K562 (cell line): ENCODE data around the gene CLDN5. TPM values are rescaled to one million over a fixed set of nuclear protein-coding genes. Genes with fewer than 3 reads are reported as not detected.
A peak's percentile ranks its signal among the peaks of the same experiment; 100 is the strongest.

Experiments used
- ATAC-seq: fragments of 200-7000 bp; cut with Tn5 transposase; 3 replicates; pipeline ENCODE4 v1.9.1; 2020; ENCODE audit warnings: moderate library complexity
- BruUV-seq: library from RNA; stranded (reverse); fragments of 400-500 nt; replicated peaks from 2 replicates; lab custom pipeline; 2021; lab: Mats Ljungman, UMichigan
- CTCF ChIA-PET: fragments of 300-600 bp; formaldehyde crosslinking; extraction: SDS; loops from one replicate; lab custom pipeline; 2021; ENCODE audit warnings: low intra/inter-chr PET ratio; lab: Yijun Ruan, JAX
- POLR2A ChIA-PET: fragments of 300-600, 350-650 bp; sonication (Branson Sonifier 250); formaldehyde crosslinking; extraction: SDS; loops from one replicate; lab custom pipeline; 2021; ENCODE audit warnings: antibody characterized with exemption, inconsistent platforms; lab: Yijun Ruan, JAX
- DNase-seq, 4 experiments: peaks; one replicate each; pipeline versions ENCODE4 v3.0.0 to v3.0.0-alpha.2; 2011 to 2018; ENCODE audit warnings: low spot score in 3 of 4, mixed read lengths in 3 of 4; ENCODE audit errors: extremely low read depth in 1 of 4
- FAIRE-seq: peaks from 2 replicates; lab custom pipeline; 2011; peaks lifted over from hg19 to GRCh38; lab: Jason Lieb, UNC
- H2AFZ ChIP-seq: 2 replicates; pipeline ENCODE4 v1.6.0; 2011; ENCODE audit warnings: low read depth, low read length, control low read depth, inconsistent platforms
- H3K27ac ChIP-seq: fragments of 200-600 bp; 3 replicates; pipeline ENCODE4 v1.8.0; 2011; ENCODE audit warnings: low read depth, mild to moderate bottlenecking, control low read depth, inconsistent platforms, low read length, moderate library complexity, mixed read lengths; ENCODE audit errors: extremely low read depth
- H3K27me3 ChIP-seq, 2 experiments: fragments of 300-600 bp in 1 of 2; 2 replicates in 1 of 2; 3 replicates in 1 of 2; pipeline versions ENCODE4 v1.6.0 to v1.8.0; 2011; ENCODE audit warnings: inconsistent platforms in 2 of 2, low read length in 2 of 2, mild to moderate bottlenecking in 1 of 2, mixed read lengths in 1 of 2, moderate library complexity in 1 of 2; ENCODE audit not compliant: control insufficient read depth in 2 of 2, insufficient read depth in 2 of 2
- H3K36me3 ChIP-seq: fragments of 300-600 bp; 3 replicates; pipeline ENCODE4 v1.8.0; 2011; ENCODE audit warnings: mild to moderate bottlenecking, low read length, inconsistent platforms; ENCODE audit not compliant: control insufficient read depth, insufficient read depth
- H3K4me1 ChIP-seq, 2 experiments: fragments of 200-600 bp in 1 of 2; replicated peaks in 1 of 2; 2 replicates in 1 of 2; 3 replicates in 1 of 2; pipeline versions ENCODE4 v1.5.1 to v1.8.0; 2011; ENCODE audit warnings: inconsistent platforms in 2 of 2, low read length in 2 of 2, mild to moderate bottlenecking in 1 of 2, mixed read lengths in 1 of 2, moderate library complexity in 1 of 2; ENCODE audit not compliant: control insufficient read depth in 2 of 2, insufficient read depth in 2 of 2
- H3K4me2 ChIP-seq: 2 replicates; pipeline ENCODE4 v1.6.1; 2011; ENCODE audit warnings: low read length, control low read depth, inconsistent platforms, mixed read lengths; ENCODE audit not compliant: insufficient read depth
- H3K4me3 ChIP-seq: fragments of 200-600 bp; sonication (generic), shearing (Covaris generic); 2 replicates; pipeline ENCODE4 v1.5.1; 2016; ENCODE audit warnings: control low read depth, inconsistent platforms
- H3K79me2 ChIP-seq: fragments of 200-600 bp; 3 replicates; pipeline ENCODE4 v1.8.0; 2011; ENCODE audit warnings: low read length, inconsistent platforms; ENCODE audit not compliant: control insufficient read depth, insufficient read depth
- H3K9ac ChIP-seq, 2 experiments: 2 replicates each; pipeline versions ENCODE4 v1.6.0 to v1.6.1; 2011; ENCODE audit warnings: low read depth in 2 of 2, low read length in 2 of 2, control low read depth in 1 of 2, inconsistent platforms in 1 of 2, mild to moderate bottlenecking in 1 of 2, mixed read lengths in 1 of 2; ENCODE audit not compliant: insufficient read depth in 1 of 2
- H3K9me1 ChIP-seq: one replicate; pipeline ENCODE4 v1.6.0; 2011; ENCODE audit warnings: inconsistent platforms, mild to moderate bottlenecking, low read length, moderate library complexity; ENCODE audit not compliant: control insufficient read depth, insufficient read depth
- H3K9me3 ChIP-seq: replicated peaks from 2 replicates; pipeline ENCODE4 v1.5.1; 2011; ENCODE audit warnings: low read depth, low read length, inconsistent platforms; ENCODE audit not compliant: control insufficient read depth, insufficient read depth
- H4K20me1 ChIP-seq: replicated peaks from 2 replicates; pipeline ENCODE4 v1.6.1; 2011; ENCODE audit warnings: low read length, inconsistent platforms, mixed read lengths; ENCODE audit not compliant: control insufficient read depth, insufficient read depth
- CBX1 ChIP-seq: sonication (generic); IDR thresholded peaks from 2 replicates; pipeline ENCODE4 v1.6.1; 2016; ENCODE audit warnings: antibody characterized with exemption, low read depth, mild to moderate bottlenecking
- ESRRA ChIP-seq: fragments of 450-650 bp; IDR thresholded peaks from 2 replicates; pipeline ENCODE4 v1.6.1; 2014; ENCODE audit warnings: low read depth, mild to moderate bottlenecking, moderate library complexity, borderline replicate concordance
- FOXA3 ChIP-seq, 2 experiments: fragments of 450-650 bp in 1 of 2; sonication (generic) in 1 of 2; formaldehyde crosslinking; IDR thresholded peaks in 1 of 2; conservative IDR thresholded peaks in 1 of 2; 2 replicates each; pipeline versions ENCODE4 v1.4.0 to v1.8.0; 2020 to 2022; ENCODE audit warnings: mild to moderate bottlenecking in 2 of 2, missing genetic modification reagents in 1 of 2
- HIVEP1 ChIP-seq: fragments of 250-450 bp; sonication (Bioruptor Pico); IDR thresholded peaks from 2 replicates; pipeline ENCODE4 v1.4.0; 2020; ENCODE audit warnings: mild to moderate bottlenecking
- ILK ChIP-seq: fragments of 450-650 bp; IDR thresholded peaks from 2 replicates; pipeline ENCODE4 v1.6.1; 2016; ENCODE audit warnings: missing genetic modification characterization, low read depth, mild to moderate bottlenecking, missing compliant biosample characterization, moderate library complexity, borderline replicate concordance
- NR3C1 ChIP-seq: sonication (generic); formaldehyde crosslinking; IDR thresholded peaks from 2 replicates; pipeline ENCODE4 v1.8.1; 2022; ENCODE audit warnings: missing genetic modification reagents
- OTX1 ChIP-seq: fragments of 450-650 bp; formaldehyde crosslinking; IDR thresholded peaks from 2 replicates; pipeline ENCODE4 v1.4.0; 2022; ENCODE audit warnings: mild to moderate bottlenecking
- POLR2AphosphoS5 ChIP-seq: IDR thresholded peaks from 2 replicates; pipeline ENCODE4 v1.6.1; 2011; ENCODE audit warnings: mild to moderate bottlenecking, low read depth, low read length, moderate library complexity; ENCODE audit not compliant: control insufficient read depth, insufficient read depth
- ZNF398 ChIP-seq: fragments of 250-450 bp; sonication (Bioruptor Pico); IDR thresholded peaks from 2 replicates; pipeline ENCODE4 v1.8.0; 2021; ENCODE audit warnings: moderate library complexity, mild to moderate bottlenecking, inconsistent platforms
- ZNF583 ChIP-seq: fragments of 250-450 bp; sonication (Bioruptor Pico); IDR thresholded peaks from 2 replicates; pipeline ENCODE4 v1.4.0; 2020
- WGBS: fragments of 100-300 bp; shearing (Covaris generic); methylation state at CpG from one replicate; pipeline ENCODE4 v1.1.6; 2016; ENCODE audit warnings: low coverage, mixed read lengths; ENCODE audit not compliant: insufficient coverage; ENCODE audit errors: missing lambda C conversion rate; 5-methylcytosine and 5-hydroxymethylcytosine counted together
- in situ Hi-C: fragments of 300-500 bp; cut with MboI; formaldehyde crosslinking; loops from 4 replicates; pipeline ENCODE4 v1.15.0; 2018; ENCODE audit warnings: inconsistent platforms, mixed read lengths
- intact Hi-C: fragments of 100-400 bp; cut with micrococcal nuclease; formaldehyde crosslinking; loops from 2 replicates; pipeline ENCODE4 v1.14.2; 2022
- polyA plus RNA-seq, 8 experiments: library from polyadenylated mRNA; depleted of rRNA in 4 of 8; stranded (reverse) in 5 of 8; unstranded in 3 of 8; fragments of >200 nt; fragmentation: Nextera tagmentation in 2 of 8; fragmentation: Illumina TruSeq in 1 of 8; extraction: Ambion mirVana in 2 of 8; extraction: Trizol in 1 of 8; gene quantifications; 2 replicates each; pipeline versions ENCODE4 v1.2.1 to v1.2.3, GENCODE V29; 2011 to 2014; ENCODE audit warnings: inconsistent platforms in 1 of 8, missing spikeins in 1 of 8
- total RNA-seq, 7 experiments: library from RNA; depleted of rRNA in 6 of 7; stranded (reverse); fragments of >200 nt in 6 of 7; fragmentation: Illumina TruSeq in 2 of 7; extraction: Trizol in 2 of 7; gene quantifications; 2 replicates each; pipeline versions ENCODE4 v1.2.1 to v1.2.3, GENCODE V29; 2011 to 2021; ENCODE audit warnings: low replicate concordance in 1 of 7
- TF ChIP-seq, protein P1 (sequence below): sonication (generic); formaldehyde crosslinking; IDR thresholded peaks from 2 replicates; pipeline ENCODE4 v1.8.0; 2022; ENCODE audit warnings: mild to moderate bottlenecking, missing genetic modification reagents

CLDN5 gene
- total and polyA plus RNA-seq, 9 of the 15 experiments (the other 6 are each of a cell fraction or from before 2014, with no cell fraction given), result 0.20 TPM; not detected in 8

DNA sequence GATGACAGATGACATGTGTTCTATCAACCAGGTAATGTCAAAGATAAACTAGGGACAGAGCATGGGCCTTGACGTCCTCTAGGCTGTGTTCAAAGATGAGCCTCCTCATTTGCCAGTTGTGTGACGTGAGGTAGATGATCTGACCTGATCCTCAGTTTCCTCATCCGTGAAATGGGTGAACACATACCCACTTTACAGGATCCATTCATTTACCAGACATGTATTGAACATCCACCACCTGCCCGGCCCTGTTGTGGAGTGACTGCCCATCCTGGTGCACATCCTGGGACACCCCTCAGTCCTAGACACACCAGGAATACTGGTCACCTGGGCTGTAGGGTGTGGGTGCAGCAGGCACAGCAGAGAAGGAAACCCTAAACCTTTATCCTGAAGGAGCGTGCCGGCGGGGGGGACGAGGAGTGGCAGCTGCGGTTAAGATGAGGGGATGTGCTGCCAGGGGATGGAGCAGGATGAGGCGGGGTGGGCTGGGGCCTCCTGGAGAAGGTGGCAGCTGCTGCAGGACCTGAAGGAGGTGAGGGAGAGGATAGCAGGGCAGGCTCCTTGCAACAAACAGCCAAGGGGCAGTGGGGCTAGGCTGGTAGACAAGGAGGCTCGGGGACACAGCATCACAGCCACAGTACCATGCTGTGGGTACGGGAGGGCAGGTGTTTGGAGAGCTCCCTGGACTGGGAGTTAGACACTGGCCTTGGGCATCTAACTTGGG is 8.4 kb downstream of the CLDN5 start (continued):
- TF ChIP-seq ESRRA (peak; percentile 82), POLR2AphosphoS5 (peak; percentile 57), CBX1 (peak; percentile 54; the same call in 1 of the 2 replicates), OTX1 (CRISPR knock-in tag) (0 out of 2 replicates have a peak, but pooled peaks have one; percentile 20)

DNA sequence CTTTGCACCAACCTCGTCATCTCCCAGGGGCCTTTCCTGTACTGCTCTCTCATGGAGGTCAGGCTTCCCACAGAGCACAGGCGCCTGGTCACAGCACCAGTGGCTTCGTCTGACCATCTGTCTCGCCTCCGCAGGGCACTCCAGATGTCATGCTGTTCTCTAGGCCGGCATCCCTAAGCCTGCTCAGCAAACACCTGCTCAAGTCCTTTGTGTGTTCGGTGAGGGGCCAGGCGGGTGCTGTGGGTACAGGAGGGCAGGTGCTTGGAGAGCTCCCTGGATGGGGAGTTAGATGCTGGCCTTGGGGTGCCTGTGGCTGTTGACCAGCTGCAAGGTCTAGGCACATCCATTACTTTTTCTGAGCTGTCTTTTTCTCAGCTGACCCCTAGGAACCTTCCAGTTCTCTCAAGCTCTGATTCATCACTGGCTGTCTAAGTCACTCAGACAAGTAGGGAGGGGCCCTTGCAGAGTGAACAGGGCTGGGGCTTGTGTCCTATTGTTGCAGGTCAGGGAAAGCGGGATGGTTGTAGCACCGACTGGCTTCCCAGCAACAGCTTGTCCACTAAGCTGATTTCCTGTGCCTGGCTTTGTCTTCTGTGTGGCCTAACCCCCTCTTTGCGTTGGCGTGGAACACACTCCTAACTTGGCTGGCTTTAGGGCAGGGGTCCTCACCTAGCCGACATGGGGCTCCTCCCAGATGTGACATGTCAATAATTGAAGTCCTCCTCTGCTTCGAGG is 9.2 kb downstream of the CLDN5 start:
- no peak overlapping the region for H2AFZ ChIP-seq
- FAIRE-seq, result no peak
- in situ Hi-C loops (no loop called here), intact Hi-C loops (no loop called here)
- no peak overlapping the region for H3K4me2 ChIP-seq
- H4K20me1 ChIP-seq, result peaks cover 8% of the 10 kb centered on the region
- H3K36me3 ChIP-seq, result peaks cover 99% of the 10 kb centered on the region
- H3K27ac ChIP-seq, result no peak overlapping the region
- H3K9ac ChIP-seq, result peak overlapping the region in 1 of 2 experiments; percentile 5; a peak in 1 of 4 replicates
- H3K79me2 ChIP-seq, result no peaks in the 10 kb centered on the region
- no TSS peak for BruUV-seq
- peaks cover 0 to 4% of the 10 kb centered on the region in 2 experiments; a peak in 1 of 5 replicates for H3K4me1 ChIP-seq
- WGBS, result 94% methylated on average over 14 of the region's 14 CpGs
- CTCF ChIA-PET, result no interaction called here
- peaks cover 7% of the 10 kb centered on the region for H3K9me1 ChIP-seq
- ATAC-seq, result no peak
- H3K9me3 ChIP-seq, result no peaks in the 10 kb centered on the region
- no peak for DNase-seq
- H3K27me3 ChIP-seq, result no peaks in the 10 kb centered on the region
- POLR2A ChIA-PET, result interaction anchor here (0.7 to 4.6 kb wide), 6 partner anchors 10 to 195 kb away, joined by 3 to 33 read pairs (median 4); no protein-coding TSS in a partner anchor
- H3K4me3 ChIP-seq, result no peak overlapping the region
- TF ChIP-seq ZNF398 (no peak), HIVEP1 (no peak), FOXA3 (CRISPR knock-in tag; conservative IDR thresholded peaks at IDR 0.05 in 1 of 2, IDR thresholded peaks at IDR 0.05 in 1 of 2) (0 out of 4 replicates have a peak, but pooled peaks of 1 of the 2 experiments have one; percentile 16), ILK (tag) (no peak), ZNF583 (CRISPR knock-in tag) (no peak), CBX1 (no peak), NR3C1 (0 out of 2 replicates have a peak, but pooled peaks have one; percentile 25)
- TF ChIP-seq, protein P1, sequence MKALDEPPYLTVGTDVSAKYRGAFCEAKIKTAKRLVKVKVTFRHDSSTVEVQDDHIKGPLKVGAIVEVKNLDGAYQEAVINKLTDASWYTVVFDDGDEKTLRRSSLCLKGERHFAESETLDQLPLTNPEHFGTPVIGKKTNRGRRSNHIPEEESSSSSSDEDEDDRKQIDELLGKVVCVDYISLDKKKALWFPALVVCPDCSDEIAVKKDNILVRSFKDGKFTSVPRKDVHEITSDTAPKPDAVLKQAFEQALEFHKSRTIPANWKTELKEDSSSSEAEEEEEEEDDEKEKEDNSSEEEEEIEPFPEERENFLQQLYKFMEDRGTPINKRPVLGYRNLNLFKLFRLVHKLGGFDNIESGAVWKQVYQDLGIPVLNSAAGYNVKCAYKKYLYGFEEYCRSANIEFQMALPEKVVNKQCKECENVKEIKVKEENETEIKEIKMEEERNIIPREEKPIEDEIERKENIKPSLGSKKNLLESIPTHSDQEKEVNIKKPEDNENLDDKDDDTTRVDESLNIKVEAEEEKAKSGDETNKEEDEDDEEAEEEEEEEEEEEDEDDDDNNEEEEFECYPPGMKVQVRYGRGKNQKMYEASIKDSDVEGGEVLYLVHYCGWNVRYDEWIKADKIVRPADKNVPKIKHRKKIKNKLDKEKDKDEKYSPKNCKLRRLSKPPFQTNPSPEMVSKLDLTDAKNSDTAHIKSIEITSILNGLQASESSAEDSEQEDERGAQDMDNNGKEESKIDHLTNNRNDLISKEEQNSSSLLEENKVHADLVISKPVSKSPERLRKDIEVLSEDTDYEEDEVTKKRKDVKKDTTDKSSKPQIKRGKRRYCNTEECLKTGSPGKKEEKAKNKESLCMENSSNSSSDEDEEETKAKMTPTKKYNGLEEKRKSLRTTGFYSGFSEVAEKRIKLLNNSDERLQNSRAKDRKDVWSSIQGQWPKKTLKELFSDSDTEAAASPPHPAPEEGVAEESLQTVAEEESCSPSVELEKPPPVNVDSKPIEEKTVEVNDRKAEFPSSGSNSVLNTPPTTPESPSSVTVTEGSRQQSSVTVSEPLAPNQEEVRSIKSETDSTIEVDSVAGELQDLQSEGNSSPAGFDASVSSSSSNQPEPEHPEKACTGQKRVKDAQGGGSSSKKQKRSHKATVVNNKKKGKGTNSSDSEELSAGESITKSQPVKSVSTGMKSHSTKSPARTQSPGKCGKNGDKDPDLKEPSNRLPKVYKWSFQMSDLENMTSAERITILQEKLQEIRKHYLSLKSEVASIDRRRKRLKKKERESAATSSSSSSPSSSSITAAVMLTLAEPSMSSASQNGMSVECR (CRISPR knock-in tag), result no peak; the same call in 1 of the 2 replicates
